ENCODE data around the gene GCG.

Gene GCG

GRCh38 chr2:162149940-162150339 is 2.1 kb downstream of the GCG start:
- DNase-seq (ENCODE audit: low read depth in 2 of 2) = no peak

DNA sequence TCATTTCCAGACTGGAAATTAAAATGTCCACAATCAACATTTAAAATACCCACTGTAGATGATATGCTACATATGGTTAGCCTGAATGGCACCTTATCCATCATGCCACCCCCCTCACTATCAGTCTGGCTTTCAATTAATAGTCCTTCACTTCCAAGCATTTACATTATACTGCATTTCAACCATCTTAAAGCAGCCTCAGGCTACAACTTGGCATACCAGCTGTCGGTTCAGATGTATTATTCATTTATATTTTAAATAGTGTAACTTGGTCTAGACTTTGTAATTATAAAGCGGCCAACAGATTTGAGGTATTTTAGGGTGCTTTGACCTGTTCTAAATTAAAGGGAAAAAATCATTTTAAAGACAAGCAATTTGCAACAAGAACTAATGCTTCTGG is 2.6 kb downstream of the GCG start:
- no peak for DNase-seq (ENCODE audit: low read depth in 2 of 2)

GRCh38 chr2:162148956-162149355 is 3.1 kb downstream of the GCG start:
- no peak for DNase-seq (ENCODE audit: low read depth in 2 of 2)

DNA sequence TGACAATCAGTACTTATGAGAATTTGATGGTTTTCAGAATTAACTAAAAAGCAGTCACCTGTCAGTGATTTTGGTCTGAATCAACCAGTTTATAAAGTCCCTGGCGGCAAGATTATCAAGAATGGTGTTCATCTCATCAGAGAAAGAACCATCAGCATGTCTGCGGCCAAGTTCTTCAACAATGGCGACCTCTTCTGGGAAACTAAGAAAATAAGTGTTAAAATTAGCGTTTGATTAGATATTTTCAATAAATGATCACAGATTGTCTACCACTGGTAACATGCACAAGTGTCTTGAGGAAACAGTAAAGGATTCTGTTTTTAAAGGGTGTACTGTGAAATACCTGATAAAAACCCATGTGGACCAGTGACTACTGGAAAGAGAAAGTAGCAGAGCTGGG is 8.1 kb downstream of the GCG start:
- DNase-seq (ENCODE audit: low read depth in 2 of 2) = no peak

DNA sequence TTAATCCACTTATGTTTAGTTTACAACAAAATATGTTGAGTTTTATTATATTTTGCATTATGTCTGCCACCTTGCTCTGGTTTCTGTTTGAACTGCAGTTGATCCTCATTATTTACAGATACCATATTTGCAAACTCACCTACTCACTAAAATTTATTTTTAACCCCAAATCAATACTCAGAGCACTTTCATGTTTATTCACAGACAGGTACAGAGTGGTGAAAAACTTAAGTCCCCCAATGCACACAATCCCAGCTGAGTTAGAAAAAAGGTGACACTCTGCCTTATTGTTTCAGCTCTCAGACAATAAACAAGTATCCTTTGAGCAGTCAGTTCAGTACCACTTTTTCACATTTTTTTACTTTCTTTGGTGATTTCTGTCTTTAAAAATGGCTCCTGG is 13.7 kb downstream of the GCG start:
- DNase-seq (ENCODE audit: low read depth in 2 of 2) = no peak

- DNase-seq (ENCODE audit: low read depth in 2 of 2) = no peak
These were observed 24.6 kb downstream of the GCG start for GRCh38 chr2:162127422-162127821.

DNA sequence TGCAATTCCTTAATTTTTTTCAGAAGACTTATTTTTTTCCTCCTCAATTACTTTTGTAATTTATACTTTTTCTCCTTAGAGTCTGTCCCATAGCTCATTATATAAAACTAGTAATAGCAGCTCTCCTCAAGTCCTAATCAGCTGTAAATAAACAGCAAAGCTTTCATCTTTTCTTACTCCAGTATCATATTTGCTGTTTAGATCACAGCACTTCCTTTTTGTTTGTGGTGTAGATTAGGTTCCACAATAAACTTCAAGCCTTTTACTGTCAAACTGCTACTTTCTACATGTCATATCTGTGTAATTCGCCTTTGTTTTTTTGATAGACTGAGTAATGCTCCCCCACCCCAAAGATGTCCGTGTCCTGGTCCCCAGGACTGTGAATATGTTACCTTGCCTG is 25.5 kb downstream of the GCG start:
- no peak for DNase-seq (ENCODE audit: low read depth in 2 of 2)

DNA sequence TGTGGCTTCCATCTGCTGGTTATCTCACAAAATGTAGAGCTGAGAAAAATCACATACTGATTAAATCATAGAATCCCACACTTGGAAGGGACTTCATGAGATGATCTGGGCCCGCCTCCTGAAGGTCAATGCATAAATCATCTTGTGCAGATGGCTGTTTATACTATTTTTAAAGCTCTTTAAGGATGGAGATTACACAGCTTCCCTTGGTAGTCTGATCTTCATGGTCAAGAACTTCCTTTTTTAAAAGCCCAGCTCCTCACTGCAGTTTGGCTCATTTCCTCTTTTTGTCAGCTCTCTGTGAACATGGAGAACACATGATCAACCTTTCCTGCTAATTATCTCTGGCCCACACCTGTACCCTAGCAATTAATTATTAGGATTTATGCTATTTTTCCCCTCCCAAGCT is 25.9 kb downstream of the GCG start:
- no peak for DNase-seq (ENCODE audit: low read depth in 2 of 2)

GRCh38 chr2:162125138-162125537 is 26.9 kb downstream of the GCG start:
- DNase-seq (ENCODE audit: low read depth in 2 of 2) = no peak

GRCh38 chr2:162123806-162124758 is 28.0 kb downstream of the GCG start:
- DNase-seq (ENCODE audit: low read depth in 2 of 2) = no peak

GRCh38 chr2:162118166-162119031 is 33.6 kb downstream of the GCG start:
- no peak for DNase-seq (ENCODE audit: low read depth in 2 of 2)

GRCh38 chr2:162116352-162116751 is 35.7 kb downstream of the GCG start:
- DNase-seq (ENCODE audit: low read depth in 2 of 2) = no peak

GRCh38 chr2:162115076-162115475 is 37.0 kb downstream of the GCG start:
- DNase-seq (ENCODE audit: low read depth in 2 of 2) = no peak

DNA sequence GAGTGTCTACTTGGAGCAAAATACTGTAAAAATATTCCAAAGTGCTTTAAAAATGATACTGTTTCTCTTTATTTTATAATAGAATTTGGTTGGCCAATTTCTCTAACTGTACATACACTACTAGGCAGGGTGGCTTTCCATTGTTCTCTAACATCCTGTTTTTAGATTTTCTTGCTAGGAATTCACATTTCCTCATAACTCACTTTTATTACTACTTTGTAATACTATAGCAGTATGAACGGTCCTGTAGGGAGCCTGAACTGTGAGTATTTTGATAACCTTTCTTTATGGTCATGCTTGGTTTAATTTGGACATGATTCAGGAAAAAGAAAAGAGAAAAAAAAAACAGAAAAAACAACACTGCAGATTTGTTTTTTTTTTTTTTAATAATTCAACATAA is 37.8 kb downstream of the GCG start:
- no peak for DNase-seq (ENCODE audit: low read depth in 2 of 2)

- DNase-seq (ENCODE audit: low read depth in 2 of 2) = no peak
These were observed 38.3 kb downstream of the GCG start for GRCh38 chr2:162113776-162114168.

- DNase-seq (ENCODE audit: low read depth in 2 of 2) = no peak
These were observed 38.8 kb downstream of the GCG start for GRCh38 chr2:162113088-162113775.

- no peak for DNase-seq (ENCODE audit: low read depth in 2 of 2)
These were observed 39.8 kb downstream of the GCG start for GRCh38 chr2:162111958-162112850.

- no peak for DNase-seq (ENCODE audit: low read depth in 2 of 2)
These were observed 44.6 kb downstream of the GCG start for GRCh38 chr2:162107361-162107901.

DNA sequence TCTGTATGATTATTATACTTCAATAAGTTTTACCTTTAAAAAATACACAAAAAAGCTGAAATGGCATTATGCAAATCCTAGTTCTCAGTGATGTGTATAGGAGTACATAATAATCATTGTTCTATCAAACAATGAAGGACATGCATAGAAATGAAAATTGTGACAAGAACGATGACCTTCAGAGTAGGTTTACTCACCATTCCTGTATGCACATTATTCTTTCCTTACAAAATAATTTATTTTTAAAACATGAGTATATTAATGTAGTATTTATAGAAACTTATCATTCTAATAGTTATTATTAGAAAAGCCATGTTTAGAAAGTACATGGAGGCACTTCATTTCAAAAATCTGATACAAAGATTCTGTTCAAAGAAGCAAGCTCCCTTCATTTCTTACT is 45.3 kb downstream of the GCG start:
- DNase-seq (ENCODE audit: low read depth in 2 of 2) = no peak

DNA sequence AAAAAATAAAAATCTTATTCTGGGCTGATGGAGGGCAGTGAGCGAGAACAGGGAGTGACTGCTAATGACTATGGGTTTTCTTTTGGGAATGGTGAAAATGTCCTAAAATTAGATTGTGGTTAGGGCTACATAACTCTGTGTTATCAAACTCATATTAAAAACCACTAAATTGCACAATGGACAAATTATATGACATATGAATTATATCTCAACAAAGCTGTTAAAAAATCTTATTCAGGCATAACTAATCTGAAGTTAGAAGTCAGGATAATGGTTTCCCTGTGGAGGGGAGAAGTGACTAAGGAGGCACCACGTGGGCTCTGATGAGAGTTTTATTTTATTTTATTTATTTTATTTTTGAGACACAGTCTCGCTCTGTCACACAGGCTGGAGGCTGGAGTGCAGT is 45.9 kb downstream of the GCG start:
- DNase-seq (ENCODE audit: low read depth in 2 of 2) = no peak

Data from stimulated activated CD8-positive, alpha-beta memory T cell treated with anti-CD3 and anti-CD28 coated beads, Interleukin-15, amount 100 ng/mL, for 4 hours (primary cell).